DMS153 treated with DMSO at 0.1 percent for 48 hours (cell line): ENCODE data around the gene RNF31.
"Not testable (repeated sequence)": the region's sequence is repeated elsewhere in the genome, so short reads cannot be mapped to it uniquely, and the experiment has no call there.

Source experiments
- DNase-seq: peaks from one replicate; lab custom pipeline; 2025; ENCODE audit not compliant: unreplicated experiment; lab: John Stamatoyannopoulos, UW

RNF31 gene

DNA sequence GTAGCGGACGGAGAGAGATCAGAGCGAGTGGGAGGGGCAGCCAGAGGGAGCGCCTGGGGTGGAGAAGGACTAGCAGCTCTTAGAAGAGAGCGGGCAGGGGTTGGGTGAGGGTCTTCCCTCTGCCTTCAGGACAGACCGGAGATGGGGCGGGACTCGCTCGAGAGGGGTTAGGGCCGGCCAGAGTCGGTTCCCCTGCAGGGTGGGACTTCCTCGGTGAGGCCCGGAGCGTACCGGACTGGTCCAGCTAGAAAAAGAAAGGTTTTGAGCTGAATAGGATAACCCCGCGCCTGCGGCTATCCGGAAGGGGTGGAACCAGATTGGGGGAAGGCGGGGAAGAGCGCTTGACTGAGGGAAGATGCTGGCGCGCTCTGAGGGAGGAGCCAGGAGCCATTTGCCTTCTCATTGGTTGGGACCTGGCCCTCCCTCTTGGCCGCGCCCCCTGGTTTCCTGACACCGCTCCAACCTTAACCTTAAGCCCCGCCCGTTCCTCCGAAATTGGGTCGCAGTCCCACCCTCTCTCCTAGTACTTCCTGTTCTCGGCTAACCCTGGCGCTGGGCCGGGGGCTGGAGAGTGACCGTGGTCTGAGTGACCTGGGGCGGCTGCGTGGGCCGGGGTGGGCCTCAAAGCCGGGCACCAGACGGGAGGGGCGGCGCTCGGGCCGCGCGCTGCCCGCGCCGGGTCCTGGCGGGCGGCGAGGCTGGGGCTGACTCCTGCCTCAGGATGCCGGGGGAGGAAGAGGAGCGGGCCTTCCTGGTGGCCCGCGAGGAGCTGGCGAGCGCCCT lies at the start of gene RNF31:
TSS of gene RNF31 (plus strand) at position 521 of the 783 bp plus-strand sequence. CDS start at position 722, 201 bp downstream.
- DNase-seq, result peak; percentile 96

DNA sequence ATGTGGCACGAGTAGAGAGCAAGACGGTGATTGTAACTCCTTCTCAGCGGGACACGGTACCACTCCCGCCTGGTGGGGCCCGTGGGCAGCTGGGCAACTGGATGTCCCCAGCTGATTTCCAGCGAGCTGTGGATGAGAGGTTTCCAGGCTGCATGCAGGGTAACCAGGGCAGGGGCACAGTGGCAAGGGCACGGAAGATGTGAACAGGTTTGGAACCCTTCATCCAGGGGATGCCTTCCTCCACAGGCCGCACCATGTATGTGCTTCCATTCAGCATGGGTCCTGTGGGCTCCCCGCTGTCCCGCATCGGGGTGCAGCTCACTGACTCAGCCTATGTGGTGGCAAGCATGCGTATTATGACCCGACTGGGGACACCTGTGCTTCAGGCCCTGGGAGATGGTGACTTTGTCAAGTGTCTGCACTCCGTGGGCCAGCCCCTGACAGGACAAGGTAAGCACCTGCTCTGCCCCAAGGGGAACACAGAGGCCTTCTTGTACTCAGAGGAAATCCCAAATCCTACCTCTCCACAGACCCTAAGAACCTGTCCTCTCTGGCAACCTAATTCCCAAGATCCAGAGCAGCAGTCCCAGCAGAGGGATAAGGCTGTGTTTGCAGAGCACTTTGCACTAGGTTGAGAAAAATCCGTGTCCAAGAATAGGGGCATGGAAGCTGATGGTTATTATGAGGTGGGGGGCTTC lies 48.9 kb upstream of the RNF31 start:
- no peak for DNase-seq

DNA sequence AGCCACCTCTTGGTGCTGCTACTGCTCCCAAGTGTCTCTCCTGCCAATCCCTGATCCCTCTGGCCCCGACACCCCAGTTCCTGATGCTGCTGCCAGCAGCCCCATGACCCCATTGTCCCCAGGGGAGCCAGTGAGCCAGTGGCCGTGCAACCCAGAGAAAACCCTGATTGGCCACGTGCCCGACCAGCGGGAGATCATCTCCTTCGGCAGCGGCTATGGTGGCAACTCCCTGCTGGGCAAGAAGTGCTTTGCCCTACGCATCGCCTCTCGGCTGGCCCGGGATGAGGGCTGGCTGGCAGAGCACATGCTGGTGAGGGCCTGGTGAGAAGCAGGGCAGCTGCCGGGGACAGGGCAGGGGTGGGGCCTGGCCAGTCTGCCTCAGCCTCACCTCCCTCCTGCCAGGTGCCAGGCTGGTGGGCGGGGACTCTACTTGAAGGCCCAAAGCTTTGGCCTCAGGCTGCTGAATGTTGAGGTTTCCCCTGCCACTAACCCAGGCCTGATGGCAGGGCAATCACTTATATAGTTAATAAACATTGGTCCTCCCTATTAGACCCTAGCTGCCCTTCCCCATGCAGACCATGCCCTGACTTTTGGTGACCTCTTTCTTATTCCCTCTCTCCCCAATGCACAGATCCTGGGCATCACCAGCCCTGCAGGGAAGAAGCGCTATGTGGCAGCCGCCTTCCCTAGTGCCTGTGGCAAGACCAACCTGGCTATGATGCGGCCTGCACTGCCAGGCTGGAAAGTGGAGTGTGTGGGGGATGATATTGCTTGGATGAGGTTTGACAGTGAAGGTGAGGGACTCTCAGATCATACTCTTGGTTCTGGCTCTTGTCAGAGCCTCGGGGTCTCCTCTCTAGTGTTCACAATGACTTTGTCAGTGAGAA lies 48.1 kb upstream of the RNF31 start:
- peak; percentile 8 for DNase-seq

DNA sequence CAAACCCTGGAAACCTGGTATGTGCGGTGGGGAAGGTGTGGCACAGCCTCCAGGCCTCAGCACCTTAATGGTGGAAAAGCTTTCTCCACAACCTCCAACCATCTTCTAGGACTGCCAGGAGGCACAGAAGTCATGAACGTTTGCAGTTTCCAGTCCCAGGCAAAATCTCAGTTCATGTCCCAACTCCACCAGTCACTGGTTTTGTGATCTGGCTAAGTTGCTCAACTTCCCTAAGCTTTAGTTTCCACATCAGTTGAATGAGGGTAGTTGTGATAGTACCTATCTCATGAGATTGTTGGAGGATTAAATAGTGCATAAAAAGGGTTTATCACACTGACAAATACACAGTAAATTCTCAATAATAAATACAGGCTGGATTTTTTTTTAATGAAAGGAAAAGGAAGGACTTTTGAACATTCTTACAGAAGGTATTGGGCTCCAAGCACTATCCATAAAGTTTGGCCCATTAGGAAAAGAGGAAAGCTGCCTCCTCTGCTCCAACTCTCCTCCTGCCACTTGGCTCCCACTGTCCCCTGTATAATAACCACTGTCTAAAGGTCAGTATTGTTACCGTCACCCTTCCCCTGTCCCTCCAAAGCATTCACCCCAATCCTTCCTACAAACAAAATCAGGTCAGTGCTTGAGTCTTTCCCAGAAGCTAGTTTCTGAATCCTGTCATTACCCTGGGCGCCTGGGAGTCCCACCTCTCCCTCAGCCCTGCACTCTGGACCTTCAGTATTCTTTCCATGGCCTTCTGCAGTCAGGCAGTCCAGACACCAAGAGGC lies 46.9 kb upstream of the RNF31 start:
- no peak for DNase-seq

DNA sequence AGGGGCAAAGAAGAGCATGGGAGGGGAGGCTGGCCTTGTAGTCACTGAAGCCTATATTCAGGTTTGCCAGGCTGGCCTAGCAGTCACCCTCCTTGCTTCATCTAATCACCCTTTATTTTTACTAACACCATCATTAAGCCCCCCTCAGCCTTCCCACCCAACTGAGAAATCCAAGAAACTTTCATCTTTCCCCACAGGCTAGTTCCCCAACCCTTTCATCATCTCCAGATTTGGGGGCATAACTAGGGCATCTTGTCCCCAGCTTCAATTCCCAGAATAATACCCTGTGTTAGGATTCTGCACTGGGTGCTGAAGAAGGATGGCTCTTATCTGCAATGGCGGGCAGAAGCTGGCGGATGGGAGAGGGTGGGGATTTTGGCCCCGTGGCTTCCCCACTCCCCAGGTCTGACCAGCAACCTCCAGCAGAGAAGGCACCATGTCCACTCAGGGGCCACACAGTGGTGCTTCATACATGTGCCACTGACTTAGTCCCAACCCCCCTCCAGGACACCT lies 46.3 kb upstream of the RNF31 start:
- no peak for DNase-seq

DNA sequence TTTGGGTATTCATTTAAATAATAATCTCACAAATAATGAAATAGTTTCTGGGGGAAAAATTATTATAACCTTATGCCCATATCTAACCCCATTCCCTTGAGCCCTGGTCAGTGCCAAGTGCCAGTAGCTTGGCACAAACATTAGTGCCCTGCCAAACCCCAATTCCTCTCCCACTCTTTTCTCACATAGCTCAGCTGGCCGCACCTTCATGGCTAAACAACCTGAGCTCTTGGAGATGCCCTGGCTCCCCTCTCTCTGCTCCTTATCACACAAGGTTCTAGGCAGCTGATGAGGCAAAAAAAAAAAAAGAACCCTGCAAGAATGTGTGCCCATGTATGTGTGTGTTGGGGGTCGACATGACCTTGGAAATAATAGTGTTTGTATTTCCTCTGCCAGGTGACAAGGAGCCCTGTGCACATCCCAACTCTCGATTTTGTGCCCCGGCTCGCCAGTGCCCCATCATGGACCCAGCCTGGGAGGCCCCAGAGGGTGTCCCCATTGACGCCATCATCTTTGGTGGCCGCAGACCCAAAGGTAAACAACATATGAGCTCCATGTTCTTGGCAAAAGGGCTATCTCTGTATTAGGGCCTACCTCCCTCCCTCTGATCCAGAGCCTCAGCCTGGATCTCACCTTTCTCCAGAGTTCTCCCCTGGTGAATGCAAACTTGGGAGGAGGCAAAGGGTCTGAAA lies 44.8 kb upstream of the RNF31 start:
- DNase-seq, result no peak

DNA sequence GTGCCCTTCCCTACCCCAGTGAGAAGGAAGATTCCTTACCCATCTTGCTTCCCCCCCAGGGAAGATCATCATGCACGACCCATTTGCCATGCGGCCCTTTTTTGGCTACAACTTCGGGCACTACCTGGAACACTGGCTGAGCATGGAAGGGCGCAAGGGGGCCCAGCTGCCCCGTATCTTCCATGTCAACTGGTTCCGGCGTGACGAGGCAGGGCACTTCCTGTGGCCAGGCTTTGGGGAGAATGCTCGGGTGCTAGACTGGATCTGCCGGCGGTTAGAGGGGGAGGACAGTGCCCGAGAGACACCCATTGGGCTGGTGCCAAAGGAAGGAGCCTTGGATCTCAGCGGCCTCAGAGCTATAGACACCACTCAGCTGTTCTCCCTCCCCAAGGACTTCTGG lies 43.8 kb upstream of the RNF31 start:
- no peak for DNase-seq

DNA sequence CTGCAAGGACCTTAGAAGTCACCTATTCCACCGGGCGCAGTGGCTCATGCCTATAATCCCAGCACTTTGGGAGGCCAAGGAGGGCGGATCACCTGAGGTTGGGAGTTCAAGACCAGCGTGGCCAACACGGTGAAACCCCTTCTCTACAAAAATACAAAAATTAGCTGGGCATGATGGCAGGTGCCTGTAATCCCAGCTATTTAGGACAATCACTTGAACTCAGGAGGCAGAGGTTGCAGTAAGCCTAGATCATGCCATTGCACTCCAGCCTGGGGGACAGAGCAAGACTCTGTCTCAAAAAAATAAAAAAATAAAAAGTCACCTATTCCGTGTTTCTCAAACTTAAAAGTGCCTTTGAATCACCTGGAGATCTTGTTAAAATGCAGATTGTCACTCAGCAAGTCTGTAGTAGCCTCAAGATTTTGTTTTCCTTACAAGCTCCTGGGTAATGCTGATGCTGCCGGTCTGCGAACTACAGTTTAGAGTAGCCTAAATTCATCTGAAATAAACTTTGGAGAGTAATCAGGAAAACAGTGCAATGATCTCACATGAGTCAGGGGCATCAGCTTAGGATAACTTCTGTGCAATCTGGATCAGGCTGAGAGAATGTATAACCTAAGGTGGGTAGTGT lies 41.6 kb upstream of the RNF31 start:
- not testable (repeated sequence) for DNase-seq

DNA sequence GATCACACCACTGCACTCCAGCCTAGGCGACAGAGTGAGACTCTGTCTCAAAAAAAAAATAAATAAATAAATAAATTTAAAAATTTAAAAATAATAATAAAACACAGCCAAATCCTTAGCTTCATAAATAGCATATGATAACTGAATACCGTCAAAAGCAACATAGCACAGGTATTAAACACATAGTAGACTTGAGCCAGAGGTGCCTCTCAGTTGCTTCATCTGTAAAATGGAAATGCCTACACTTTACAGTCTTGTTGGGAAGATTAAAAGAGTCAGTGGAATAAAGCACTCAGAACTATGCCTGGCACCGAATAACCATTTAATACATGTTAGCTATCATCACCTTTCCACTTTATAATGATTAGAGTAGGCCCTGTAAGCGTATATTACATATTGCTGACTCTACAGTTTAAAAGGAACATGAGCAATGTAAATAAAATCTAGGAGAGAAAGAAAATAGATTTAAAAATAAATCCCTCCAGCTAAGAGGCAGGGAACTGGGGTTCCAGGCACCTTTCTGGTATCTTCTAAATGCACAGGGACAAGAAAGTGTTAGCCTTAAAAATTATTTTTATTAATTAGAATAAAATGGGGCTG lies 40.5 kb upstream of the RNF31 start:
- DNase-seq, result no peak

DNA sequence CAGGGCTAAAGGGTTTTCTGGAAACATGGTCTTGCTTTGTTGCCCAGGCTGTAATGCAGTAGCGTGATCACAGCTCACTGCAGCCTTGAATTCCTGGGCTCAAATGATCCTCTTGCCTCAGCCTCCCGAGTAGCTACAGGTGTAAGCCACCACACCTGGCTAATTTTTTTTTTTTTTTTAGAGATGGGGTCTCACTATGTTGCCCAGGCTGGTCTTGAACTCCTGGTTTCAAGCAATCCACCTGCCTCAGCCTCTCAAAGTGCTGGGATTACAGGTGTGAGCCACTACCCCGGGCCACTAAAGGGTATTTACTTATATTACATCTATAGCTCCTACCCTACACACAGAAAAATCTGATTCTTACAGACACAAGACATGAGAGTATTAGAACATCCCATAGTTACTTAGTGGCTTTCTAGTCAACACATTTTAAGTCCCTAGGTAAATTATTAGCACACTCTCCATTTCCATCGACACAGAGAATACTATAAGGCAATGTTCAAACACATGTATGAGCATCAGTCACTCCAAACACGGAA lies 38.9 kb upstream of the RNF31 start:
- DNase-seq, result no peak

DNA sequence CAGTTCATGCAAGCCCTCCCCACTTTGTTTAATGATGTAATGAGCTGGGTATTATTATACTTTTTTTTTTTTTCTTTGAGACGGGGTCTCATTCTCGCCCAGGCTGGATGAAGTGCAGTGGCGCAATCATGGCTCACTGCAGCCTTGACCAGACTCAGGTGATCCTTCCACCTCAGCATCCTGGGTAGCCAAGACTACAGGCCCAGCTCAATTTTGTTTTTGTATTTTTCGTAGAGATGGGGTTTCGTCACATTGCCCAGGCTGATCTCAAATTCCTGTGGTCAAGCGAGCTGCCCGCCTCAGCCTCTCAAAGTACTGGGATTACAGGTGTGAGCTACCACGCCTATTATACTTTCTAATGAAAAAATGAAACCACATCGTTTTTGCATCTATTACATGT lies 37.2 kb upstream of the RNF31 start:
- DNase-seq, result no peak

DNA sequence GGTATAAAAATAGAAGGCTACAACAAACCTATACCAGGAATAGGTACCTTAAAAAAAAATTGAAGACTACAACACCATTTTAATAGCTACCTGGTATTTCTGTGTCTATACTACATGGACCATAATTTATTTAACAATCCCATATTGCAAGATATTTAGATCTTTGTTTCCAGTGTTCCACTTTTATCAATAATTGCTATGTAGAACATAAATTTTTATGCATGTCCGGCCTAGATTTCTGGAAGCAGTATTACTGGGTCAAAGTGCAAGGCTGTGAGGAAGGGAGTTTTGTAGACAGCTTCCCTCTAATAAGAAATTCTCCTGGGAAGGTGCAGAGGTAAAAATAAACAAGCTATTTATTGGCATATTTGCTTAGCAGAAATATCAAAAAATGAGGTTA lies 36.8 kb upstream of the RNF31 start:
- no peak for DNase-seq

DNA sequence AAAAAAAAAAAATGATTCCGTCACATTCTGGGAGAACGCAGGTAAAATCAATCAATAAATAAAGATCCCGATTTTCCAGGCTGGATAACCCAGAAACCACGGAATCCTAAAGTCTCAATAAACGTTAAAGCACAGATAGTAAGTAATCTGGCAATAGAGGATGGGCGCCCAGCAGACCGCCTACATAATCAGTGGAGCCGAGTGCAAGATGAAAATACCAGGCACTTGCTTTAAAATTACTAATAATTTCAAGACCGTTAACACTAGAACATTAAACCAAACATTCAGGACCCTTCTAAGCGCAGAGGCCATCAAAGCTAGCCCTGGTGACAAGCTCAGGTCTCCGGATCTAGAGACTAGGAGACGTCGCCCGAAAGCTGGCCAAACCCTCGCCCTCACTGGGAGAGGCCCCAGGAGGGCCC lies 33.9 kb upstream of the RNF31 start:
- DNase-seq, result no peak

DNA sequence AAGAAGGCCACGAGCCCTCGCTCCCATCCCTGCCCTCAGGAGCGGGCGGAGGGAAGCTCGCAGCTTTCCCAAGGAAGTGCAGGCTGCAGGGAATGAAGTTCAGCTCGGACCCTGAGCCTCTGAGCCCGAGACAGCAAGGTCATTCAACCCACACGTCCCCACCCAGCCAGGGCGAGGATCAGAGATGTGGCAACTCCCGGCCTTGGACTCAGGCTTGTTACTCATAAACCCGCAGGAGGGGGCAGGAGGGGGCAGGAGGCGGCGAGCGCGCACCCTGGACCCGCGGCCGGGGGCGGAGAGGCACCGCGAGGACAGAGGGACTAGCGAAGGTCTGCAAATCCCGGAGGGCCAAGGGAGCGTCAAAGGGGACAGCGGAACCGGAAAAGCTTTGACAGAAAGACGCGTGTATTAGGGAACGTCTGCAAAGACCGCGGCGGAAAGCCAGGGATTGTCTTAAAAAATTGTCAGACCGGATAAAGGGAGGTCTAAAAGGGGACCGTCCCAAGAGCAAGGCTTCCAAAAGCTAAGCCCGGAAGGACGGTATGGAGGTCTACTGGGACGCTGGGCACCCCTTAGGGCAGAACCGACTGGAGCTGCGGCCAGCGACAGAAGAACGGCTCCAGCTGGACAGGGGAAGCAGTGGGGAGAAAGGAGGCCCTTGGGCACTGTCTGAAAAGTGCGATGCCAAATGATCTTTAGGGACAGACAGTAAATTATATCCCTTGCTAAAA lies 33.3 kb upstream of the RNF31 start:
- DNase-seq, result peak; percentile 74

DNA sequence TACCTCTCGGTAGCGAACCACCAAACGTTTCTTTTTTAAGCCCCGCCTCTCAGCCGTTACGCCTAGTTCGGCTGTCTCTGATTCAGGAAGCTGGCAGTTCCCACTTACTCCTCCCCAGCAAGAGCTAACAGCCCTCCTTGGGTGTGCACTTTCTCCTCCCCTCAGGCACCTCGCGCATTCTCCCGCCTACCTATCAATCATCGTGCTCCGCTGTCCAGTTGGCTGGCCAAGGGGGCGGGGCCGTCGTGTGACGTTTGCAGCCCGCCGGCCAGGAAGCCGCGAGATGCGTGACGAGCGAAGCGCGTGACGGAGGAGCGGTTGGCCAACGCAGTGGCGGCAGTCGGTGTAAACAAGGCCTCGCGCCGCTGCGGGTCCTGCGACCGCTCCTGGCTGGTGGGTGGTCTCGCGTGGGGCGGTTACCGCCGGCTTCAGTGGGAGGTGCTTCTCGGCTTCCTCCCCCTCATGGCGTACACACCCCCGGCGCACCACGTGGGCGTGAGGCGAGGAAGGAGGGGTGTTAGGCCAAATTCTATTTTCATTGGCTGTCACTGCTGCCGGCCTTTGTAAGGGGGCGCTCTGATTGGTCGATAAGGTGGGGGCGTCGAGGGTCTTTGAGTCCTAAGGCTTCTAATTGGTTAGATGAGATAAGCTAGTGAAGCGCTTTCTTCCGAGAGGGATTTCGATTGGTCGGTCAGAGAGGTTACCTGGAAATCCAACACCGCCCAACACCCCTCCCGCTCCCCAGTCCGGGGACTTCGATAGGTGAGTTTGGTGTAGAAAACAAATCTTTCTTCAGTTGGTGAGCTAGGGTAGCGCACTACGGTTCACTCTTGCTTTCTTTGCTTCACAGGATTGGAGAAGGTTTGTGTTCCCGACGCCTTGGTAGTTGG lies 32.5 kb upstream of the RNF31 start, which contains the start of the genes DCAF11 and NRL:
TSS of gene DCAF11 (plus strand) at position 246 of the 890 bp plus-strand sequence. CDS start 818 bp downstream, outside the sequence.
TSS of gene NRL (minus strand) at position 418 of the 890 bp plus-strand sequence. CDS start 32,101 bp downstream, outside the sequence.
- peak; percentile 98 for DNase-seq

DNA sequence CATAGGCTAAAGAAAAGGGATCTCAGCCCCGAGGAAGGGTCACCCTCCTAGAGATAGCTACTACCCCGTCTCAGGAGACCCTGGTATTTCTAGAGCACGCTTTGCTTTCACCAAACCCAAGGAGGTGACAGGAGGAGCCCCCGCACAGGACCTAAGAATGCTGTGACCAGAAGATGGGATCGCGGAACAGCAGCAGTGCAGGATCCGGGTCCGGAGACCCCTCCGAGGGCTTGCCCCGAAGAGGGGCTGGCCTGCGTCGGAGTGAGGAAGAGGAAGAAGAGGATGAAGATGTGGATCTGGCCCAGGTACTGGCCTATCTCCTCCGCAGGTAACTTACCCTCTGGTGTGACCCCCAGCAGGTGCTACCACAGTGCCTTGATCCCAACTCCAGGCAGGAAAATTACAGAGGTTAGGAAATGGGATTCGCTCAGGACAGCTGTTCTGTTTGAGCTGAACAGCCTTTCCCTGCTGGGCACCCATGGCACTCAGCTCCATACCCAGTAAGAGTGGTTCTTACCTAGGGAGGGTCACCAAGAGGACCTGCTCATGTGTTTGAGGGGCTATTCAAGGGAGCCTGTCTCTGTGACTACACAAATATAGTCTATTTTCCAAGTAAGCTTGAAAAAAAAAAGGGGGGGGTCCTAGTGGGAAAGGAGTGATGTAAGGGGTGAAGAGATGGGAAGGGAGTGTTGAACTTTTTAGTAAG lies 31.7 kb upstream of the RNF31 start:
- no peak for DNase-seq
